IMR-90 (cell line): ENCODE measurements around the gene AKT3. TPM values are rescaled to one million over a fixed set of nuclear protein-coding genes. Genes with fewer than 3 reads are reported as not detected.

Experiments used
- ATAC-seq: fragments of 200-7000 bp; cut with Tn5 transposase; 2 replicates; pipeline ENCODE4 v1.9.1; 2020; ENCODE audit warnings: low read depth, mild to moderate bottlenecking, moderate library complexity
- BruUV-seq: library from RNA; stranded (reverse); fragments of 400-500 nt; replicated peaks from 2 replicates; lab custom pipeline; 2021; lab: Mats Ljungman, UMichigan
- CTCF ChIA-PET: fragments of 300-600 bp; formaldehyde crosslinking; extraction: SDS; loops from one replicate; lab custom pipeline; 2021; ENCODE audit warnings: antibody characterized with exemption; lab: Yijun Ruan, JAX
- POLR2A ChIA-PET: fragments of 300-600 bp; sonication (Branson Sonifier 250); formaldehyde crosslinking; loops from one replicate; lab custom pipeline; 2022; ENCODE audit warnings: antibody characterized with exemption; ENCODE audit not compliant: unreplicated experiment; lab: Charles Lee
- DNase-seq: peaks from one replicate; pipeline ENCODE4 v3.0.0; 2013
- H2AFZ ChIP-seq: replicated peaks from 2 replicates; pipeline ENCODE3; 2013; ENCODE audit warnings: low read length, mild to moderate bottlenecking; ENCODE audit not compliant: poor library complexity
- H2AK5ac ChIP-seq: 2 replicates; pipeline ENCODE4 v1.6.1; 2013; ENCODE audit warnings: low read depth, low read length, inconsistent platforms
- H2AK9ac ChIP-seq: replicated peaks from 2 replicates; pipeline ENCODE3; 2013; ENCODE audit warnings: mild to moderate bottlenecking, low read depth, low read length, moderate library complexity; ENCODE audit not compliant: poor library complexity
- H2BK120ac ChIP-seq: 2 replicates; pipeline ENCODE4 v1.6.1; 2013; ENCODE audit warnings: low read depth, low read length, inconsistent platforms
- H2BK15ac ChIP-seq: 3 replicates; pipeline ENCODE4 v1.6.1; 2013; ENCODE audit warnings: low read depth, low read length, inconsistent platforms
- H2BK20ac ChIP-seq: 2 replicates; pipeline ENCODE4 v1.6.1; 2013; ENCODE audit warnings: low read depth, mild to moderate bottlenecking, inconsistent platforms, low read length, moderate library complexity
- H2BK5ac ChIP-seq: 2 replicates; pipeline ENCODE4 v1.6.1; 2013; ENCODE audit warnings: mild to moderate bottlenecking, low read depth, low read length, inconsistent platforms; ENCODE audit not compliant: poor library complexity, severe bottlenecking
- H3K14ac ChIP-seq: replicated peaks from 2 replicates; pipeline ENCODE4 v1.6.1; 2013; ENCODE audit warnings: low read depth, low read length, inconsistent platforms
- H3K18ac ChIP-seq: 2 replicates; pipeline ENCODE4 v1.6.1; 2013; ENCODE audit warnings: low read depth, low read length, control low read depth
- H3K23ac ChIP-seq: 2 replicates; pipeline ENCODE4 v1.6.1; 2013; ENCODE audit warnings: low read depth, low read length, inconsistent platforms
- H3K27ac ChIP-seq: 2 replicates; pipeline ENCODE4 v1.5.1; 2013; ENCODE audit warnings: mild to moderate bottlenecking, control low read depth, low read length; ENCODE audit not compliant: insufficient read depth
- H3K27me3 ChIP-seq: 2 replicates; pipeline ENCODE4 v1.6.1; 2013; ENCODE audit warnings: low read length; ENCODE audit not compliant: control insufficient read depth, insufficient read depth
- H3K36me3 ChIP-seq: 2 replicates; pipeline ENCODE4 v1.6.1; 2013; ENCODE audit warnings: low read length, mixed read lengths; ENCODE audit not compliant: control insufficient read depth, insufficient read depth
- H3K4ac ChIP-seq: 2 replicates; pipeline ENCODE4 v1.6.1; 2013; ENCODE audit warnings: low read depth, low read length, inconsistent platforms
- H3K4me1 ChIP-seq: 2 replicates; pipeline ENCODE4 v1.6.1; 2013; ENCODE audit warnings: low read length, mixed read lengths; ENCODE audit not compliant: control insufficient read depth, insufficient read depth
- H3K4me2 ChIP-seq: 2 replicates; pipeline ENCODE4 v1.6.1; 2013; ENCODE audit warnings: low read depth, mild to moderate bottlenecking, control low read depth, low read length, moderate library complexity
- H3K4me3 ChIP-seq: 2 replicates; pipeline ENCODE4 v1.5.1; 2013; ENCODE audit warnings: low read depth, mild to moderate bottlenecking, control low read depth, low read length, moderate library complexity; ENCODE audit not compliant: insufficient read depth
- H3K56ac ChIP-seq: 2 replicates; pipeline ENCODE4 v1.6.1; 2013; ENCODE audit warnings: low read length, inconsistent platforms; ENCODE audit not compliant: insufficient read depth; ENCODE audit errors: extremely low read depth
- H3K79me1 ChIP-seq, 2 experiments: 2 replicates each; pipeline ENCODE4 v1.6.1; 2013; ENCODE audit warnings: low read length in 2 of 2, inconsistent platforms in 1 of 2, low read depth in 1 of 2
- H3K9ac ChIP-seq: 2 replicates; pipeline ENCODE4 v1.6.1; 2013; ENCODE audit warnings: low read depth, low read length, control low read depth
- H3K9me1 ChIP-seq: 2 replicates; pipeline ENCODE4 v1.6.1; 2013; ENCODE audit warnings: low read length, inconsistent platforms; ENCODE audit not compliant: insufficient read depth
- H3K9me3 ChIP-seq: 2 replicates; pipeline ENCODE4 v1.6.1; 2013; ENCODE audit warnings: low read length; ENCODE audit not compliant: control insufficient read depth, insufficient read depth
- H4K20me1 ChIP-seq: 2 replicates; pipeline ENCODE4 v1.6.1; 2013; ENCODE audit warnings: low read length, inconsistent platforms; ENCODE audit not compliant: insufficient read depth
- H4K5ac ChIP-seq: 2 replicates; pipeline ENCODE4 v1.6.1; 2013; ENCODE audit warnings: mild to moderate bottlenecking, low read depth, low read length, control low read depth
- H4K8ac ChIP-seq, 2 experiments: 2 replicates each; pipeline ENCODE4 v1.6.1; 2013; ENCODE audit warnings: low read depth in 2 of 2, low read length in 2 of 2, control low read depth in 1 of 2, inconsistent platforms in 1 of 2
- H4K91ac ChIP-seq: 2 replicates; pipeline ENCODE4 v1.6.1; 2013; ENCODE audit warnings: low read depth, low read length, inconsistent platforms; ENCODE audit not compliant: insufficient read depth
- RFX5 ChIP-seq: IDR thresholded peaks from 2 replicates; pipeline ENCODE4 v1.8.0; 2012; ENCODE audit warnings: low read depth, mild to moderate bottlenecking, low read length, moderate library complexity
- SMC3 ChIP-seq: fragments of 150-350 bp; IDR thresholded peaks from 2 replicates; pipeline ENCODE4 v1.6.1; 2016; ENCODE audit warnings: low read depth, mild to moderate bottlenecking, antibody characterized with exemption, low read length, moderate library complexity
- WGBS, 2 experiments: methylation state at CpG; one replicate each; pipeline versions ENCODE4 v1.1.5 to v1.1.7; 2013; ENCODE audit warnings: missing lambda C conversion rate in 2 of 2; ENCODE audit not compliant: insufficient read length in 1 of 2; ENCODE audit errors: extremely low coverage in 2 of 2; 5-methylcytosine and 5-hydroxymethylcytosine counted together
- dilution Hi-C: fragments of 300-500 bp; cut with HindIII; formaldehyde crosslinking; loops from one replicate; pipeline ENCODE4 v1.14.3; 2018; ENCODE audit warnings: low sequenced_read_pairs; ENCODE audit not compliant: unreplicated experiment
- in situ Hi-C: fragments of 300-500 bp; cut with MboI; formaldehyde crosslinking; loops from 3 replicates; pipeline ENCODE4 v1.14.3; 2019; ENCODE audit warnings: low sequenced_read_pairs, inconsistent platforms, mixed read lengths
- intact Hi-C: fragments of 100-400 bp; cut with micrococcal nuclease; formaldehyde crosslinking; loops from 2 replicates; pipeline ENCODE4 v1.10.0; 2022
- polyA plus RNA-seq, 3 experiments: library from polyadenylated mRNA; depleted of rRNA; stranded (reverse); fragments of >200 nt; gene quantifications; 2 replicates each; pipeline ENCODE4 v1.2.3, GENCODE V29; 2012; ENCODE audit warnings: low replicate concordance in 1 of 3
- total RNA-seq: library from RNA; depleted of rRNA; stranded (reverse); fragments of >200 nt; gene quantifications from 2 replicates; pipeline ENCODE4 v1.2.3, GENCODE V29; 2012

Gene AKT3
- total and polyA plus RNA-seq, 2 of the 4 experiments (the other 2 are of a cell fraction): 15.2 to 19.4 TPM

- H2BK120ac ChIP-seq: no peak overlapping the region
- no peak for ATAC-seq
- H4K8ac ChIP-seq: no peak overlapping the region
- in situ Hi-C loops: no loop called here
- no peak overlapping the region for H3K14ac ChIP-seq
- no peak overlapping the region for H2AK9ac ChIP-seq
- intact Hi-C loops: no loop called here
- H3K27me3 ChIP-seq: no peaks in the 10 kb centered on the region
- peaks cover 2% of the 10 kb centered on the region; the same call in 1 of the 2 replicates for H3K36me3 ChIP-seq
- no peaks in the 10 kb centered on the region for H3K4me1 ChIP-seq
- H3K79me1 ChIP-seq: peaks cover 16 to 21% of the 10 kb centered on the region in 2 experiments
- H3K4me3 ChIP-seq: no peak overlapping the region
- no peak overlapping the region for H3K56ac ChIP-seq
- H2AK5ac ChIP-seq: no peak overlapping the region
- H2BK20ac ChIP-seq: no peak overlapping the region
- H3K18ac ChIP-seq: no peak overlapping the region
- H2AFZ ChIP-seq: no peak overlapping the region
- H3K4ac ChIP-seq: no peak overlapping the region
- no peak overlapping the region for H3K9ac ChIP-seq
- ChIA-PET CTCF (no interaction called here), POLR2A (no interaction called here)
- dilution Hi-C loops: no loop called here
- no peak overlapping the region for H4K91ac ChIP-seq
- no peak overlapping the region for H2BK5ac ChIP-seq
- no peak overlapping the region for H4K5ac ChIP-seq
- H3K9me1 ChIP-seq: no peaks in the 10 kb centered on the region
- BruUV-seq: no TSS peak
- no peak for DNase-seq
- no peaks in the 10 kb centered on the region for H4K20me1 ChIP-seq
- no peak for TF ChIP-seq RFX5
- TF ChIP-seq SMC3: no peak
- H3K9me3 ChIP-seq: no peaks in the 10 kb centered on the region
- no peak overlapping the region for H3K23ac ChIP-seq
- H3K27ac ChIP-seq: no peak overlapping the region
- H3K4me2 ChIP-seq: no peak overlapping the region
- WGBS, 2 experiments: no CpG with 5 or more reads among the region's 3 CpGs
- H2BK15ac ChIP-seq: no peak overlapping the region
Measured at GRCh38 chr1:243672539-243673074, 177.4 kb downstream of the AKT3 start.
